Naive thymus-derived CD8-positive, alpha-beta T cell (primary cell): Measurements from ENCODE around the gene ZNG1B. TPM values are rescaled to one million over a fixed set of nuclear protein-coding genes. Genes with fewer than 3 reads are reported as not detected.
"Not testable (repeated sequence)": the region's sequence is repeated elsewhere in the genome, so short reads cannot be mapped to it uniquely, and the experiment has no call there.

Experiments used
- ATAC-seq, 2 donors: fragments of 150-1000 bp; cut with Tn5 transposase in 1 of 2; sonication (Bioruptor Pico), chemical (Tn5 transposase) in 1 of 2; 1 replicate in 1 of 2; 2 replicates in 1 of 2; pipeline ENCODE4 v1.10.0; 2021; ENCODE audit warnings: mild to moderate bottlenecking in 2 of 2, moderate library complexity in 2 of 2
- POLR2A ChIA-PET: fragments of 350-600 bp; sonication (Branson Sonifier 250); formaldehyde crosslinking; loops from one replicate; lab custom pipeline; 2021; ENCODE audit warnings: antibody characterized with exemption; lab: Charles Lee
- DNase-seq, 10 donors: peaks; one replicate each; pipeline versions ENCODE4 v3.0.0 to v3.0.0-alpha.2; 2020 to 2022
- H3K27ac Mint-ChIP-seq, 10 donors: one replicate each; pipeline ENCODE4 v1.8.0; 2020 to 2022; ENCODE audit warnings: mild to moderate bottlenecking in 10 of 10, mixed read lengths in 10 of 10, moderate library complexity in 4 of 10, inconsistent platforms in 1 of 10
- H3K27me3 Mint-ChIP-seq, 5 donors: one replicate each; pipeline ENCODE4 v1.8.0; 2021 to 2022; ENCODE audit warnings: mixed read lengths in 5 of 5
- H3K36me3 Mint-ChIP-seq, 3 donors: one replicate each; pipeline ENCODE4 v1.8.0; 2020 to 2022; ENCODE audit warnings: mixed read lengths in 3 of 3, mild to moderate bottlenecking in 2 of 3, inconsistent platforms in 1 of 3
- H3K4me1 Mint-ChIP-seq, 4 donors: one replicate each; pipeline ENCODE4 v1.8.0; 2021 to 2022; ENCODE audit warnings: mixed read lengths in 4 of 4
- H3K4me3 Mint-ChIP-seq, 10 donors: one replicate each; pipeline ENCODE4 v1.8.0; 2020 to 2022; ENCODE audit warnings: mild to moderate bottlenecking in 10 of 10, mixed read lengths in 10 of 10, moderate library complexity in 6 of 10, inconsistent platforms in 1 of 10
- H3K9me3 Mint-ChIP-seq, 9 donors: one replicate each; pipeline ENCODE4 v1.8.0; 2020 to 2022; ENCODE audit warnings: mixed read lengths in 9 of 9, mild to moderate bottlenecking in 3 of 9, inconsistent platforms in 1 of 9, moderate library complexity in 1 of 9
- polyA plus RNA-seq, 3 donors: library from polyadenylated mRNA; unstranded; fragments of 300-500 nt; fragmentation: Illumina TruSeq; gene quantifications; one replicate each; pipeline ENCODE4 v1.2.3, GENCODE V29; 2021
- total RNA-seq, 8 experiments: library from RNA in 2 of 8; stranded (reverse) in 2 of 8; gene quantifications; one replicate each; pipeline ENCODE4 v1.2.3 and lab custom pipeline; 2021 to 2026

Gene ZNG1B
- total and polyA plus RNA-seq, 5 experiments from 2014 or later: 22.5 to 48.5 (median 25.1) TPM

DNA sequence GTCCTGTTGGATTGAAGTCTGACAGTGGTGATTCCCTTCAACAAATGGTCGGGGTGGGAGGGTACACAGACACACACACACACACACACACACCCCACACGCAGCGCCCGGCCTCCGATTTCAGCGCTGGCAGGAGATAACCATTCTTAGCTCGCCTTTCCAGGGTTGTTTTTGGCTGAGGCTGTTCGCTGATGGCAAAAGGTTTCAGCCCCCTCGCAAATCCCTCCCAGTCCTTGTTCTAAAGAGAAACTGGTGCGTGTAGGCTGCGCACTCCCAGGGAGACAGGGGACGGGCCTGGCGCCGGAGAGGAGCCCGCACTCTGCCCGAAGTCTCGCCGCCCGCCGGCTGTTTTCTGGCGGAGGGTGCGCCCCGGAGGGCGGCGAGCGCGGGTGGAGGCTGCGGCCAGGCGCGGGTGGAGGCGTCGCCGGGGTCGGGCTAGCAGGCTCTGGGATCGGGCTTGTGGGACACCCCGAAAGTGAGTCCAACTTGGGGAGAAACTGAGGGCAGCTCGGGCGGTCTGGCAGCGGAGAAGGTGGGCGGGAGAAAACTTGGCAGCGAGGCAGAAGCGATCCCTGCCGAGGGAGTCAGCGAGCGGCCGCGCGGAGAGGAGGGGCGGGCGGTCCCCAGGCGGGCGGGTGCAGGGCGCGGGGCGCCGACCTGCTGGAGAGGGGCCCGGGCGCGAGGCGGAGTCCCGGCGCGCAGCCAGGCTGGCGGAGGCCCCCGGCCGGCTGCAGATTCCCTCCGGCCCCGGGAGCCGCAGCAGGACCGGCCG, 103.9 kb downstream of the ZNG1B start:
- ATAC-seq (peak; percentile 77 to 81), DNase-seq (peak in 8 of 10 donors; percentile 1 to 53 (median 24))
- H3K4me1 Mint-ChIP-seq, POLR2A ChIA-PET, H3K9me3 Mint-ChIP-seq, H3K36me3 Mint-ChIP-seq: not testable (repeated sequence)
- Mint-ChIP-seq H3K27ac (peak overlapping the region in 1 of 10 donors; percentile 56), H3K27me3 (peaks cover 0 to 14% (median 4%) of the 10 kb centered on the region in 5 donors), H3K4me3 (peak overlapping the region; percentile 52 to 84 (median 72))

GRCh38 chr2:113541976-113542485, 104.5 kb downstream of the ZNG1B start:
- POLR2A ChIA-PET, H3K36me3 Mint-ChIP-seq, H3K4me1 Mint-ChIP-seq, H3K27ac Mint-ChIP-seq, H3K9me3 Mint-ChIP-seq: not testable (repeated sequence)
- ATAC-seq (peak in 1 of 2 donors; percentile 46), DNase-seq (peak in 1 of 10 donors; percentile 3)
- Mint-ChIP-seq H3K4me3 (peak overlapping the region; percentile 62 to 92 (median 80)), H3K27me3 (peaks cover 0 to 14% (median 4%) of the 10 kb centered on the region in 5 donors)

DNA sequence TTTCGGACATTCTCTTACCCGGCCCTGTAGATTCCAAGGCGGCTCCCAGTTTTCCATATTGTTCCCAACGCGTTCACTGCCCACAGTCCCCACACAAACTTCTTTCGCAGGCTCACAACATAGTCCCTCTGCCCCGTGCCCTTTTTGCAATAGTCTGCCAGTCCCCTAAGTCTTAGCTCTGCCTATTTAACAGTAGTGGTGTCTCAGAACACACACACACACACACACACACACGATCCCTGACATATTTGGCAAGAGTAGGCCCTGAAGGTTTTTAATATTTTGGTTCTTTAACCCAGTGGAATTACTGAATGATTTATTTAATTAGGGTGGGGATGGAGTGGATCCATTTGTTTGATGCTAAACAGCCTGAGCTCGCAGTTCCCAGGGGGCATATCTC, 105.0 kb downstream of the ZNG1B start:
- H3K9me3 Mint-ChIP-seq, POLR2A ChIA-PET, DNase-seq, ATAC-seq, H3K36me3 Mint-ChIP-seq, H3K4me1 Mint-ChIP-seq: not testable (repeated sequence)
- Mint-ChIP-seq H3K4me3 (peak overlapping the region; percentile 62 to 92 (median 80)), H3K27me3 (peaks cover 0 to 14% (median 4%) of the 10 kb centered on the region in 5 donors), H3K27ac (peak overlapping the region in 1 of 10 donors; percentile 78)

Other genes with a start within 250 kb of the ZNG1B start
- 1 to 10 TPM in 1 of 2 experiments, under 1 TPM in 1; 0.82 to 1.6 TPM for gene PAX8, start 158.8 kb upstream of the ZNG1B start, total RNA-seq
- under 1 TPM; 0.52 to 0.73 (median 0.68) TPM for gene PAX8, start 158.8 kb upstream of the ZNG1B start, polyA plus RNA-seq
- gene FOXD4L1, start 61.0 kb downstream of the ZNG1B start, total RNA-seq: under 1 TPM; 0.21 to 0.41 TPM
- not detected for gene FOXD4L1, start 61.0 kb downstream of the ZNG1B start, polyA plus RNA-seq
- 10 to 100 TPM; 52.2 to 53.4 TPM for gene RABL2A, start 189.6 kb downstream of the ZNG1B start, total RNA-seq
- gene RABL2A, start 189.6 kb downstream of the ZNG1B start, polyA plus RNA-seq: 10 to 100 TPM; 11.0 to 15.8 (median 12.0) TPM